SK-N-SH (cell line): ENCODE measurements around the gene ZBTB17. TPM values are rescaled to one million over a fixed set of nuclear protein-coding genes. Genes with fewer than 3 reads are reported as not detected.

Experiments used
- CTCF ChIA-PET: fragments of 300-600, 350-600 bp; formaldehyde crosslinking; extraction: SDS; loops from one replicate; lab custom pipeline; 2021; lab: Yijun Ruan, JAX
- POLR2A ChIA-PET: fragments of 350-600 bp; sonication (Branson Sonifier 250); formaldehyde crosslinking; extraction: SDS; loops from one replicate; lab custom pipeline; 2020; ENCODE audit warnings: antibody characterized with exemption, inconsistent platforms; lab: Yijun Ruan, JAX
- DNase-seq: peaks from one replicate; pipeline ENCODE4 v3.0.0; 2012
- H2AFZ ChIP-seq: fragments of 200-600 bp; sonication (generic); 2 replicates; pipeline ENCODE4 v1.8.1; 2016; ENCODE audit warnings: antibody characterized with exemption, mild to moderate bottlenecking, low read depth
- H3F3A ChIP-seq: fragments of 200-600 bp; sonication (generic); replicated peaks from 2 replicates; pipeline ENCODE3; 2016; ENCODE audit warnings: antibody characterized with exemption, mild to moderate bottlenecking; ENCODE audit not compliant: insufficient read depth
- H3K27ac ChIP-seq, 2 experiments: fragments of 200-500 bp in 1 of 2; fragments of 200-600 bp in 1 of 2; sonication (Bioruptor generic) in 1 of 2; sonication (generic), shearing (Covaris generic) in 1 of 2; 2 replicates each; pipeline versions ENCODE4 v1.5.1 to v1.6.1; 2014 to 2016; ENCODE audit warnings: low read depth in 2 of 2, inconsistent platforms in 1 of 2, low read length in 1 of 2, mild to moderate bottlenecking in 1 of 2, mixed read lengths in 1 of 2
- H3K27me3 ChIP-seq: fragments of 200-600 bp; sonication (generic), shearing (Covaris generic); 2 replicates; pipeline ENCODE4 v1.6.1; 2016; ENCODE audit warnings: mixed run types; ENCODE audit not compliant: insufficient read depth
- H3K36me3 ChIP-seq, 2 experiments: fragments of 200-500 bp in 1 of 2; fragments of 200-600 bp in 1 of 2; sonication (Bioruptor generic) in 1 of 2; sonication (generic) in 1 of 2; replicated peaks in 1 of 2; 2 replicates each; pipeline versions ENCODE3 to v1.5.1; 2014 to 2016; ENCODE audit warnings: low read length in 1 of 2, mild to moderate bottlenecking in 1 of 2; ENCODE audit not compliant: insufficient read depth in 2 of 2, control insufficient read depth in 1 of 2
- H3K4me1 ChIP-seq, 2 experiments: fragments of 200-500 bp in 1 of 2; fragments of 200-600 bp in 1 of 2; sonication (Bioruptor generic) in 1 of 2; sonication (generic), shearing (Covaris generic) in 1 of 2; 2 replicates each; pipeline versions ENCODE4 v1.5.1 to v1.6.1; 2014 to 2016; ENCODE audit warnings: low read depth in 1 of 2, low read length in 1 of 2, mixed run types in 1 of 2; ENCODE audit not compliant: insufficient read depth in 2 of 2, control insufficient read depth in 1 of 2
- H3K4me2 ChIP-seq: fragments of 200-600 bp; sonication (generic), shearing (Covaris generic); 2 replicates; pipeline ENCODE4 v1.6.1; 2017; ENCODE audit warnings: mixed run types
- H3K4me3 ChIP-seq, 2 experiments: fragments of 200-500 bp in 1 of 2; fragments of 200-600 bp in 1 of 2; sonication (Bioruptor generic) in 1 of 2; sonication (generic), shearing (Covaris generic) in 1 of 2; 2 replicates each; pipeline versions ENCODE4 v1.5.1 to v1.8.1; 2014 to 2016; ENCODE audit warnings: low read depth in 2 of 2, inconsistent platforms in 1 of 2, low read length in 1 of 2, mild to moderate bottlenecking in 1 of 2, mixed read lengths in 1 of 2, moderate library complexity in 1 of 2
- H3K79me2 ChIP-seq: fragments of 200-600 bp; sonication (generic); 2 replicates; pipeline ENCODE4 v1.8.1; 2017; ENCODE audit warnings: mild to moderate bottlenecking; ENCODE audit not compliant: insufficient read depth
- H3K9ac ChIP-seq: fragments of 200-600 bp; sonication (generic); 2 replicates; pipeline ENCODE4 v1.6.1; 2017; ENCODE audit warnings: mixed run types
- H3K9me2 ChIP-seq: fragments of 200-600 bp; sonication (generic); 2 replicates; pipeline ENCODE4 v1.6.1; 2017; ENCODE audit warnings: mixed run types
- H3K9me3 ChIP-seq: fragments of 200-600 bp; sonication (generic); 2 replicates; pipeline ENCODE4 v1.6.1; 2017; ENCODE audit warnings: mixed run types, mild to moderate bottlenecking, moderate library complexity
- H4K20me1 ChIP-seq: fragments of 200-600 bp; sonication (generic); 2 replicates; pipeline ENCODE4 v1.6.1; 2017; ENCODE audit warnings: mild to moderate bottlenecking, mixed run types; ENCODE audit not compliant: insufficient read depth
- CHD2 ChIP-seq: fragments of 150-350 bp; IDR thresholded peaks from 2 replicates; pipeline ENCODE4 v1.6.1; 2018; ENCODE audit warnings: low read length; ENCODE audit not compliant: partially characterized antibody
- EZH2phosphoT487 ChIP-seq: fragments of 200-600 bp; sonication (generic); IDR thresholded peaks from 2 replicates; pipeline ENCODE4 v1.6.1; 2017; ENCODE audit warnings: low read depth, mixed run types, mild to moderate bottlenecking, antibody characterized with exemption, moderate library complexity, borderline replicate concordance
- FOSL2 ChIP-seq: IDR thresholded peaks from 2 replicates; pipeline ENCODE4 v1.4.0; 2012; ENCODE audit warnings: low read depth, mild to moderate bottlenecking, moderate library complexity, borderline replicate concordance
- FOXJ3 ChIP-seq: sonication (generic); formaldehyde crosslinking; IDR thresholded peaks from 2 replicates; pipeline ENCODE4 v1.5.1; 2020; ENCODE audit warnings: mild to moderate bottlenecking, missing genetic modification reagents
- GATA2 ChIP-seq: sonication (generic); formaldehyde crosslinking; IDR thresholded peaks from 2 replicates; pipeline ENCODE4 v1.5.0; 2020; ENCODE audit warnings: mild to moderate bottlenecking, missing genetic modification reagents
- MAX ChIP-seq: IDR thresholded peaks from 2 replicates; pipeline ENCODE4 v1.4.0; 2012; ENCODE audit warnings: low read depth
- MEF2A ChIP-seq: IDR thresholded peaks from 2 replicates; pipeline ENCODE4 v1.4.0; 2012; ENCODE audit warnings: low read depth, borderline replicate concordance
- RAD21 ChIP-seq: IDR thresholded peaks from 2 replicates; pipeline ENCODE4 v1.6.1; 2012; ENCODE audit warnings: mild to moderate bottlenecking, low read length
- RCOR1 ChIP-seq: fragments of 150-350 bp; IDR thresholded peaks from 2 replicates; pipeline ENCODE4 v1.6.1; 2017; ENCODE audit warnings: antibody characterized with exemption, low read length
- REST ChIP-seq: IDR thresholded peaks from 2 replicates; pipeline ENCODE4 v1.6.1; 2012; ENCODE audit warnings: mild to moderate bottlenecking, low read depth, low read length, moderate library complexity
- RXRA ChIP-seq: IDR thresholded peaks from 2 replicates; pipeline ENCODE4 v1.4.0; 2012; ENCODE audit warnings: low read depth, mild to moderate bottlenecking, borderline replicate concordance
- SMC3 ChIP-seq: IDR thresholded peaks from 2 replicates; pipeline ENCODE4 v1.6.1; 2012; ENCODE audit warnings: low read depth, low read length, improper control_type of control experiment
- TCF12 ChIP-seq: IDR thresholded peaks from 2 replicates; pipeline ENCODE4 v1.4.0; 2012
- USF2 ChIP-seq: fragments of 150-350 bp; IDR thresholded peaks from 2 replicates; pipeline ENCODE4 v1.6.1; 2017; ENCODE audit warnings: antibody characterized with exemption, low read length, low read depth, borderline replicate concordance
- YY1 ChIP-seq: IDR thresholded peaks from 2 replicates; pipeline ENCODE4 v1.4.0; 2012; ENCODE audit warnings: low read depth, mild to moderate bottlenecking
- WGBS: methylation state at CpG from one replicate; pipeline ENCODE4 v1.1.6; 2017; ENCODE audit warnings: low lambda C conversion rate; 5-methylcytosine and 5-hydroxymethylcytosine counted together
- polyA plus RNA-seq, 3 experiments: library from polyadenylated mRNA; depleted of rRNA; stranded (reverse); fragments of >200 nt; gene quantifications; 2 replicates each; pipeline ENCODE4 v1.2.3, GENCODE V29; 2012
- TF ChIP-seq, protein P1 (sequence below): IDR thresholded peaks from 2 replicates; pipeline ENCODE4; 2012
- TF ChIP-seq, protein P2 (sequence below): fragments of 200-600 bp; sonication (generic); IDR thresholded peaks from 2 replicates; pipeline ENCODE4 v1.6.1; 2017; ENCODE audit warnings: antibody characterized with exemption, mild to moderate bottlenecking, moderate library complexity
- TF ChIP-seq, protein P3 (sequence below): fragments of 150-350 bp; IDR thresholded peaks from 2 replicates; pipeline ENCODE4 v1.6.1; 2016; ENCODE audit warnings: mild to moderate bottlenecking, low read depth, low read length

The ZBTB17 gene
- polyA plus RNA-seq, 1 of the 3 experiments (the other 2 are of a cell fraction): 56.4 TPM

GRCh38 chr1:16006552-16007485, 30.9 kb upstream of the ZBTB17 start (continued):
- TF ChIP-seq, protein P1, sequence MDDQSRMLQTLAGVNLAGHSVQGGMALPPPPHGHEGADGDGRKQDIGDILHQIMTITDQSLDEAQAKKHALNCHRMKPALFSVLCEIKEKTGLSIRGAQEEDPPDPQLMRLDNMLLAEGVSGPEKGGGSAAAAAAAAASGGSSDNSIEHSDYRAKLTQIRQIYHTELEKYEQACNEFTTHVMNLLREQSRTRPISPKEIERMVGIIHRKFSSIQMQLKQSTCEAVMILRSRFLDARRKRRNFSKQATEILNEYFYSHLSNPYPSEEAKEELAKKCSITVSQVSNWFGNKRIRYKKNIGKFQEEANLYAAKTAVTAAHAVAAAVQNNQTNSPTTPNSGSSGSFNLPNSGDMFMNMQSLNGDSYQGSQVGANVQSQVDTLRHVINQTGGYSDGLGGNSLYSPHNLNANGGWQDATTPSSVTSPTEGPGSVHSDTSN: no peak
- TF ChIP-seq CHD2: no peak
- TF ChIP-seq RXRA: no peak
- TF ChIP-seq, protein P2, sequence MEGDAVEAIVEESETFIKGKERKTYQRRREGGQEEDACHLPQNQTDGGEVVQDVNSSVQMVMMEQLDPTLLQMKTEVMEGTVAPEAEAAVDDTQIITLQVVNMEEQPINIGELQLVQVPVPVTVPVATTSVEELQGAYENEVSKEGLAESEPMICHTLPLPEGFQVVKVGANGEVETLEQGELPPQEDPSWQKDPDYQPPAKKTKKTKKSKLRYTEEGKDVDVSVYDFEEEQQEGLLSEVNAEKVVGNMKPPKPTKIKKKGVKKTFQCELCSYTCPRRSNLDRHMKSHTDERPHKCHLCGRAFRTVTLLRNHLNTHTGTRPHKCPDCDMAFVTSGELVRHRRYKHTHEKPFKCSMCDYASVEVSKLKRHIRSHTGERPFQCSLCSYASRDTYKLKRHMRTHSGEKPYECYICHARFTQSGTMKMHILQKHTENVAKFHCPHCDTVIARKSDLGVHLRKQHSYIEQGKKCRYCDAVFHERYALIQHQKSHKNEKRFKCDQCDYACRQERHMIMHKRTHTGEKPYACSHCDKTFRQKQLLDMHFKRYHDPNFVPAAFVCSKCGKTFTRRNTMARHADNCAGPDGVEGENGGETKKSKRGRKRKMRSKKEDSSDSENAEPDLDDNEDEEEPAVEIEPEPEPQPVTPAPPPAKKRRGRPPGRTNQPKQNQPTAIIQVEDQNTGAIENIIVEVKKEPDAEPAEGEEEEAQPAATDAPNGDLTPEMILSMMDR: peak; percentile 38; the same call in 1 of the 2 replicates
- no peak for TF ChIP-seq GATA2 (CRISPR knock-in tag)
- no peak for TF ChIP-seq YY1
- no peak for TF ChIP-seq EZH2phosphoT487
- no peak for TF ChIP-seq FOSL2
- TF ChIP-seq MAX: no peak
- no peak for TF ChIP-seq MEF2A

DNA sequence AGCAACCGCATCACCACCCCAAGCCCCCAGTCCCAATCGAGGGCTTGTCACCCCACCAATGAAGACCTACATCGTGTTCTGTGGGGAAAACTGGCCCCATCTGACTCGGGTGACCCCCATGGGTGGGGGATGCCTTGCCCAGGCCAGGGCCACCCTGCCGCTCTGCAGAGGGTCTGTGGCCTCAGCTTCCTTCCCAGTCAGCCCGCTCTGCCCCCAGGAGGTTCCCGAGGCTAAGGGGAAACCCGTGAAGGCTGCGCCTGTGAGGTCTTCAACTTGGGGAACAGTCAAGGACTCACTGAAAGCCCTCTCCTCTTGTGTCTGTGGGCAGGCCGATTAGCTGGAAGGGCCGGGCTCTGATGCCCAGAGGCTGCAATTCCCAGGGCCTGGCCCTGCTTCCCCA, 30.1 kb upstream of the ZBTB17 start:
- POLR2A ChIA-PET: no interaction called here
- CTCF ChIA-PET: interaction anchor here (0.6 to 6.1 kb wide), 6 partner anchors 11 to 214 kb away, joined by 3 to 58 read pairs (median 6); no protein-coding TSS in a partner anchor
- TF ChIP-seq FOXJ3 (no peak), SMC3 (no peak), RAD21 (no peak), TCF12 (no peak), YY1 (no peak), USF2 (no peak), RCOR1 (no peak), REST (no peak)
- TF ChIP-seq, protein P3, sequence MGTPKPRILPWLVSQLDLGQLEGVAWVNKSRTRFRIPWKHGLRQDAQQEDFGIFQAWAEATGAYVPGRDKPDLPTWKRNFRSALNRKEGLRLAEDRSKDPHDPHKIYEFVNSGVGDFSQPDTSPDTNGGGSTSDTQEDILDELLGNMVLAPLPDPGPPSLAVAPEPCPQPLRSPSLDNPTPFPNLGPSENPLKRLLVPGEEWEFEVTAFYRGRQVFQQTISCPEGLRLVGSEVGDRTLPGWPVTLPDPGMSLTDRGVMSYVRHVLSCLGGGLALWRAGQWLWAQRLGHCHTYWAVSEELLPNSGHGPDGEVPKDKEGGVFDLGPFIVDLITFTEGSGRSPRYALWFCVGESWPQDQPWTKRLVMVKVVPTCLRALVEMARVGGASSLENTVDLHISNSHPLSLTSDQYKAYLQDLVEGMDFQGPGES: no peak
- TF ChIP-seq, protein P2: no peak

More for the DNA sequence above, 30.1 kb upstream of the ZBTB17 start:
- Histone ChIP-seq H3K9ac (no peak overlapping the region), H2AFZ (no peak overlapping the region), H3K4me1 (no peaks in the 10 kb centered on the region; a peak in 1 of 4 replicates), H3K4me2 (no peak overlapping the region), H3K9me2 (no peaks in the 10 kb centered on the region), H3K27ac (no peak overlapping the region), H4K20me1 (no peaks in the 10 kb centered on the region), H3F3A (no peaks in the 10 kb centered on the region), H3K36me3 (no peaks in the 10 kb centered on the region), H3K27me3 (no peaks in the 10 kb centered on the region), H3K4me3 (no peak overlapping the region), H3K9me3 (no peaks in the 10 kb centered on the region), H3K79me2 (no peaks in the 10 kb centered on the region)
- DNase-seq: no peak
- WGBS: 62% methylated on average over 4 of the region's 11 CpGs
